HG03039 (cell line): ENCODE results near the gene LACRT.
"Not testable (repeated sequence)": the region's sequence is repeated elsewhere in the genome, so short reads cannot be mapped to it uniquely, and the experiment has no call there.

Experiments
- ATAC-seq: cut with Tn5 transposase; IDR thresholded peaks from one replicate; pipeline ENCODE4 v1.9.1; 2021; ENCODE audit warnings: mild to moderate bottlenecking, moderate library complexity; ENCODE audit not compliant: unreplicated experiment

Gene LACRT

DNA sequence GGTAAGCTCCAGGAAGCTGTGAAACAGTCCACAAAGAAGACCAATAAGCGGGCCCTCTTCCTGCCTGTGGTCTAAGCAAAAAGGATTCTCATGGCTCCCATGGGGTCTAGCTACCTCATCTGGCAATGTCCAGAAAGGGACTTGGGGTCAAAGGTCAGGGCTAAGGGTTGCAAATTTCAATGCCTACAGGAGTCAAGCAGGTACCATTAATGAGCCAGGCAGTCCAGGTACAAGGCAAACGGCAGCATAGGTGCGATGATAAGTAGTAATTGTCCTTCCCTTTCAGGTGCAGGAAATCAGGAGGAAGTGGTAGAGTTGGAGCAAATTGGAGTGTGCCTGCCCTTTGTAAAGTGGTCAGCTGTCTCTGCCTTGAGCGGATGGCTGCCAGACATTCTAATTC, 6.4 kb upstream of the LACRT start:
- no peak for ATAC-seq

- ATAC-seq: not testable (repeated sequence)
These were observed 4.4 kb upstream of the LACRT start for GRCh38 chr12:54639112-54639511.

GRCh38 chr12:54631988-54632728, 2.5 kb downstream of the LACRT start:
- ATAC-seq: no peak

DNA sequence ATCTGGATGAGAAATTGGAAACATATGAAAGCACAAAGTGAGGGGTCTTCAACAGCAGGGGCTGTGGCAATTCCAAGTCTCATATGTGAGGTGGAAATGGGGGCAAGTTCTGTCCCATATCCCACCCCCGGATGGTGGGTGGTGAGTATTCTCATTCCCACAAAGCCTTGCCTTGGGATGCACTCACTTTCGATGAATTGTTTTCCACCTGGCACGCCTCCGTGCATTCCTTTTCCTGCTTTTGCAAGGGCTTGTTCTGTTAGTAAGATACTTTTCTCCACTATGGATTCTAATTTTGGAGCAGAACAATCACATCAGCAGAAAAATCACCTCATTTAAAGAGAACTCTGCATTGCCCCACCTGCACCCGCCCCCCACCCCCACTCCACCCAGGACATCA, 3.1 kb downstream of the LACRT start:
- no peak for ATAC-seq

- no peak for ATAC-seq
These were observed 4.8 kb downstream of the LACRT start for GRCh38 chr12:54629925-54630324.

- ATAC-seq: no peak
These were observed 6.4 kb downstream of the LACRT start for GRCh38 chr12:54628186-54628846.

GRCh38 chr12:54627304-54627703, 7.4 kb downstream of the LACRT start:
- ATAC-seq: no peak

GRCh38 chr12:54625598-54625997, 9.1 kb downstream of the LACRT start:
- ATAC-seq: no peak

- no peak for ATAC-seq
These were observed 10.1 kb downstream of the LACRT start for GRCh38 chr12:54624315-54625279.

DNA sequence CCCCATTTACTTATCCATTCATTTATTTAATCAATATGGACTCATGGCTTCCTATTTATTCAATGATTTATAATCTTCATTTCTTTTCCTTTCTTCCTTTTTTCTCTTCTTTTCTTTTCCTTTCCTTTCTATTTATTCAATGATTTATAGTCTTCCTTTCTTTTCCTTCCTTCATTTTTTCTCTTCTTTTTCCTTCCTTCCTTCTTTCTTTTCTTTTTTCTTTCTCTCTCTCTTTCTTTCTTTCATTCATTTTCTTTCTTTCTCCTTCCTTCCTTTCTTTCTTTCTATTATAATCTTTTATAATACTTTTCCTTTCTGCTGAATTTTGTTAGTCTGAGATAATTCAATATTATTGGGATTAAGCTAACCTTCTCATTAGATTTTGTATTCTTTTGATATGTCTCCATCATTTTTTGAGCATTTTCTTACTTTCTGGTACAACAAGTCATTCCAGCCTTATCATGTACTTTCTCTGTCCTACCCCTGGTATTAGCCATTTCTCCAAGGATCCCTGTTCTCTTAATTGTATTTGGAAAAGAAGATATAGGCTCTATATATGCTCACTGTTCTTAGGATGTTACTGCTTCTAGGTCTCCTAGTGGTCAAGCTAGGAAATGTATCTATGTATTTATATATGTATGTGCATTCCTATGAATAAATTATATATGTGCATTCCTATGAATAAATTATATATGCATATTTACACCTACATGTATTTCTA, 12.1 kb downstream of the LACRT start:
- no peak for ATAC-seq

GRCh38 chr12:54616933-54617680, 17.6 kb downstream of the LACRT start:
- ATAC-seq: no peak

DNA sequence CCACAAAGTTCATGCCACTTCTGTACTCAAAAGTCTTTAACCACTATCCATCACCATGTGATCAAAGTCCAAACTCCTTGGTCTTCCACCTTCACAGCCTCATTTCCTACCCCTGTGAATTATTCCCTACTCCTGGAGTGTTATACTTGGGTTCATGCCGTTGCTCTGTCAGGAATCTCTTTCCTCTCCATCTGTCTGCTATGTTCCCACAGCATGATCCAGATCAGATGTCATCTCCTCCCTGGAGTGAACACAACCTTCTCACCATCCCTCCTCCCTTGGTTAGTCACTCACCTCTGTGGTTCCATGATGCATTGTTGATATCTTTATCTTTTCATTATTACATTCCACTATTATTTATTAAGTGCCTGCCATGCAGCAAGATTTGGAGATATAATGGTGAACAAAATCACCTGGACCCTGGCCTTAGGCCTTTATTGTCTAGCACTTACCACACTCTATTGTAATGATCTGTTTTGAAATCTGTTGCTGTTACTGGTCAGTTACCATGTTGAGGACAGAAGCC, 22.4 kb downstream of the LACRT start:
- no peak for ATAC-seq

- no peak for ATAC-seq
These were observed 23.0 kb downstream of the LACRT start for GRCh38 chr12:54611715-54612149.

DNA sequence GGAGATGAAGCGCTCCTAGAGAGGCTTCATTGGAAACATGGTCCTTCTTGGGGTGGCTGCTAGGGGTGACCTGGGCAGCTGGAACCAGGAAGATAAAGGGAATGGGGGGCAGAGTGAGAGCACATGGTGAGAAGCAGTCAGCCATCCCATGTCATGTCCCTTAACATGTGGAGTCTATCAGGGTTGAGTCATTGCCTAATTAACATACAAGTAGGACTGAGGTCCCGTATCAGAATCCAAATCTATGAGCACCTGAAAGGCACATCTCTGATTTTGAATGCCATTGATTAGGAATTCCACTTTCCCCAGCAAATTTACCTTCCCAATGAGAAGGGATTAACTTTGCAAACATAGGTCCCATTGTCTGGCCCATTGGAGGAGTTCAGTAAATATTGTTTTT, 25.9 kb downstream of the LACRT start:
- no peak for ATAC-seq

- no peak for ATAC-seq
These were observed 26.5 kb downstream of the LACRT start for GRCh38 chr12:54608156-54608555.

GRCh38 chr12:54606556-54606955, 28.1 kb downstream of the LACRT start:
- no peak for ATAC-seq

- no peak for ATAC-seq
These were observed 29.3 kb downstream of the LACRT start for GRCh38 chr12:54605138-54605970.

- ATAC-seq: no peak
These were observed 30.3 kb downstream of the LACRT start for GRCh38 chr12:54604436-54604835.

DNA sequence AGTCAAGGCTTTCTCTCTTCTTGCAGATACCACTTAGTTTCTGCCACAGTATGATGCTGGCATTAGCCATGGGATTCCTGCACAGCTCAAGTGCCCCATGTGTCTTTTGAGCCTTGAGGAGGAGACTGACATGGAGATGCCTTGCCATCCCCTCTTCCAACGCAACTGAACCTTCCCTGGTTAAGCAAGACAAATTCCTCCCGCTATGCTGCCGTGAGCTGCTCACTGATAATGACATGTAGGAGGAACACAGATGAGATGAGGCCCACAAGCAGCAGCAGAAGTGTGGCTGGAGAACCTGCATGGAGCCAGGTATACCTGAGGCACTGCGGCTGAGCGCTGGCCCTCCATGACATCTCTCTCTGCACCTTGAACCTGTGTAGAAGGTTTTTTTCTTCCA, 30.8 kb downstream of the LACRT start:
- ATAC-seq: no peak
